Kidney (tissue), 14 donors: Measurements from ENCODE around the gene ESYT2. TPM values are rescaled to one million over a fixed set of nuclear protein-coding genes. Genes with fewer than 3 reads are reported as not detected.

Experiments
- DNase-seq, 5 donors: peaks; one replicate each; pipeline ENCODE4 v3.0.0-alpha.2; 2013 to 2020
- FAIRE-seq: peaks from 2 replicates; lab custom pipeline; 2012; peaks lifted over from hg19 to GRCh38; lab: Jason Lieb, UNC
- H3K27ac ChIP-seq, 2 donors: one replicate each; pipeline ENCODE4 v1.7.0; 2013; ENCODE audit warnings: low read depth in 2 of 2, low read length in 2 of 2, inconsistent platforms in 1 of 2
- H3K27me3 ChIP-seq: one replicate; pipeline ENCODE4 v1.7.1; 2013; ENCODE audit warnings: low read length, inconsistent platforms; ENCODE audit not compliant: control insufficient read depth, insufficient read depth
- H3K36me3 ChIP-seq, 3 donors: one replicate each; pipeline versions ENCODE4 v1.7.0 to v1.7.1; 2013; ENCODE audit warnings: low read length in 3 of 3, control low read depth in 1 of 3, inconsistent platforms in 1 of 3; ENCODE audit not compliant: insufficient read depth in 3 of 3, control insufficient read depth in 2 of 3
- H3K4me1 ChIP-seq, 3 donors: one replicate each; pipeline versions ENCODE4 v1.7.0 to v1.7.1; 2013; ENCODE audit warnings: low read length in 3 of 3, inconsistent platforms in 1 of 3, low read depth in 1 of 3; ENCODE audit not compliant: control insufficient read depth in 2 of 3, insufficient read depth in 2 of 3
- H3K4me3 ChIP-seq, 3 donors: one replicate each; pipeline versions ENCODE4 v1.7.0 to v1.8.1; 2013; ENCODE audit warnings: low read length in 3 of 3, control low read depth in 1 of 3, inconsistent platforms in 1 of 3
- H3K9ac ChIP-seq, 3 donors: one replicate each; pipeline versions ENCODE4 v1.7.0 to v1.7.1; 2013; ENCODE audit warnings: low read length in 3 of 3, control low read depth in 1 of 3, inconsistent platforms in 1 of 3
- H3K9me3 ChIP-seq, 3 donors: one replicate each; pipeline versions ENCODE4 v1.7.0 to v1.7.1; 2013; ENCODE audit warnings: low read length in 3 of 3, control low read depth in 1 of 3, inconsistent platforms in 1 of 3; ENCODE audit not compliant: control insufficient read depth in 2 of 3, insufficient read depth in 1 of 3
- CTCF ChIP-seq: IDR thresholded peaks from 3 replicates; pipeline ENCODE4 v1.5.1; 2012; ENCODE audit warnings: mild to moderate bottlenecking, moderate library complexity, borderline replicate concordance; ENCODE audit not compliant: insufficient read depth; ENCODE audit errors: extremely low read depth
- intact Hi-C: fragments of 100-400 bp; cut with DNase I; formaldehyde crosslinking; loops from one replicate; pipeline ENCODE4 v1.11.1; 2022
- polyA plus RNA-seq: library from polyadenylated mRNA; stranded (reverse); fragments of 350-450 nt; fragmentation: Illumina TruSeq; extraction: RNeasy Lipid Tissue Mini Kit (QIAGEN cat#74804); gene quantifications from one replicate; pipeline ENCODE4 v1.2.3, GENCODE V29; 2014; ENCODE audit warnings: low read depth, low replicate concordance; ENCODE audit not compliant: insufficient read depth
- total RNA-seq: library from RNA; stranded (reverse); fragmentation: NEBNext Ultra II Directional; extraction: Animal tissue kit (Norgen Biotek cat#: 25700); gene quantifications from one replicate; pipeline ENCODE4 v1.2.1, GENCODE V29; 2021
- donor health status: control.
- donor health status: control.
- donor health status: control.
- donor health status: control.
- donor health status: control.
- donor health status: DM: yes; HTN: yes; CAD: no.
- donor health status: Normal renal cell carcinoma (clear cell type).

ESYT2 gene
- total and polyA plus RNA-seq, 2 donors from 2014 or later, result 19.4 to 95.8 TPM

- Histone ChIP-seq H3K36me3 (peaks cover 2 to 23% (median 10%) of the 10 kb centered on the region in 3 donors), H3K4me1 (no peaks in the 10 kb centered on the region), H3K27me3 (no peaks in the 10 kb centered on the region), H3K4me3 (no peak overlapping the region), H3K9me3 (no peaks in the 10 kb centered on the region), H3K27ac (no peak overlapping the region), H3K9ac (no peak overlapping the region)
- FAIRE-seq, result no peak
- TF ChIP-seq CTCF, result no peak
- no peak for DNase-seq
- intact Hi-C loops, result no loop called here
Measured at GRCh38 chr7:158753900-158754299, 75.4 kb downstream of the ESYT2 start.

GRCh38 chr7:158751751-158752150 is 77.6 kb downstream of the ESYT2 start:
- H3K27ac ChIP-seq, result no peak overlapping the region
- H3K4me1 ChIP-seq, result no peaks in the 10 kb centered on the region
- TF ChIP-seq CTCF, result no peak
- no peak for DNase-seq
- intact Hi-C loops, result no loop called here
- no peak overlapping the region for H3K4me3 ChIP-seq
- no peak overlapping the region for H3K9ac ChIP-seq
- peaks cover 2 to 19% (median 4%) of the 10 kb centered on the region in 3 donors for H3K36me3 ChIP-seq
- H3K27me3 ChIP-seq, result no peaks in the 10 kb centered on the region
- no peaks in the 10 kb centered on the region for H3K9me3 ChIP-seq
- FAIRE-seq, result no peak

GRCh38 chr7:158751199-158751598 is 78.1 kb downstream of the ESYT2 start:
- TF ChIP-seq CTCF, result no peak
- intact Hi-C loops, result no loop called here
- Histone ChIP-seq H3K27me3 (no peaks in the 10 kb centered on the region), H3K4me3 (no peak overlapping the region), H3K9me3 (no peaks in the 10 kb centered on the region), H3K36me3 (peaks cover 2 to 17% (median 4%) of the 10 kb centered on the region in 3 donors), H3K9ac (no peak overlapping the region), H3K27ac (no peak overlapping the region), H3K4me1 (no peaks in the 10 kb centered on the region)
- DNase-seq (no peak), FAIRE-seq (no peak)

GRCh38 chr7:158750702-158751101 is 78.6 kb downstream of the ESYT2 start:
- Histone ChIP-seq H3K4me3 (no peak overlapping the region), H3K36me3 (peaks cover 2 to 14% (median 4%) of the 10 kb centered on the region in 3 donors), H3K4me1 (no peaks in the 10 kb centered on the region), H3K9ac (no peak overlapping the region), H3K9me3 (no peaks in the 10 kb centered on the region), H3K27ac (no peak overlapping the region), H3K27me3 (no peaks in the 10 kb centered on the region)
- FAIRE-seq, result no peak
- DNase-seq, result no peak
- TF ChIP-seq CTCF, result no peak
- intact Hi-C loops, result no loop called here
